HG03095 (cell line): ENCODE measurements around the gene MOK.
A peak's percentile ranks its signal among the peaks of the same experiment; 100 is the strongest.
"Not testable (repeated sequence)": the region's sequence is repeated elsewhere in the genome, so short reads cannot be mapped to it uniquely, and the experiment has no call there.

Experiments used
- ATAC-seq: cut with Tn5 transposase; IDR thresholded peaks from one replicate; pipeline ENCODE4 v1.9.1; 2021; ENCODE audit warnings: moderate library complexity; ENCODE audit not compliant: unreplicated experiment

MOK gene

GRCh38 chr14:102321456-102322422 is 16.8 kb upstream of the MOK start:
- ATAC-seq, result no peak

GRCh38 chr14:102320671-102321455 is 15.9 kb upstream of the MOK start:
- no peak for ATAC-seq

- ATAC-seq, result peak; percentile 10
These were observed 15.2 kb upstream of the MOK start for GRCh38 chr14:102320033-102320660.

GRCh38 chr14:102319351-102320032 is 14.5 kb upstream of the MOK start, which contains the start of gene ZNF839:
ZNF839 (plus strand) TSS chr14:102319746; CDS start chr14:102319766, 20 bp downstream.
- ATAC-seq, result peak; percentile 47

GRCh38 chr14:102318781-102319276 is 13.9 kb upstream of the MOK start:
- ATAC-seq, result no peak

GRCh38 chr14:102317564-102318248 is 12.7 kb upstream of the MOK start:
- ATAC-seq, result no peak

GRCh38 chr14:102316743-102317563 is 12.0 kb upstream of the MOK start:
- ATAC-seq, result peak; percentile 55

- ATAC-seq, result no peak
These were observed 11.4 kb upstream of the MOK start for GRCh38 chr14:102316338-102316742.

- ATAC-seq, result no peak
These were observed 10.2 kb upstream of the MOK start for GRCh38 chr14:102315121-102315520.

GRCh38 chr14:102314242-102315011 is 9.5 kb upstream of the MOK start:
- ATAC-seq, result peak; percentile 51

GRCh38 chr14:102303664-102304063 is 1.3 kb downstream of the MOK start:
- no peak for ATAC-seq

GRCh38 chr14:102298303-102299070 is 6.5 kb downstream of the MOK start:
- ATAC-seq, result not testable (repeated sequence)

- ATAC-seq, result no peak
These were observed 7.4 kb downstream of the MOK start for GRCh38 chr14:102297436-102298170.

GRCh38 chr14:102295270-102295669 is 9.7 kb downstream of the MOK start:
- ATAC-seq, result no peak

- ATAC-seq, result no peak
These were observed 11.2 kb downstream of the MOK start for GRCh38 chr14:102293781-102294180.

GRCh38 chr14:102292441-102292840 is 12.5 kb downstream of the MOK start:
- no peak for ATAC-seq

- ATAC-seq, result no peak
These were observed 16.8 kb downstream of the MOK start for GRCh38 chr14:102288139-102288538.
